ENCODE measurements around the gene SDR9C7.

DNA sequence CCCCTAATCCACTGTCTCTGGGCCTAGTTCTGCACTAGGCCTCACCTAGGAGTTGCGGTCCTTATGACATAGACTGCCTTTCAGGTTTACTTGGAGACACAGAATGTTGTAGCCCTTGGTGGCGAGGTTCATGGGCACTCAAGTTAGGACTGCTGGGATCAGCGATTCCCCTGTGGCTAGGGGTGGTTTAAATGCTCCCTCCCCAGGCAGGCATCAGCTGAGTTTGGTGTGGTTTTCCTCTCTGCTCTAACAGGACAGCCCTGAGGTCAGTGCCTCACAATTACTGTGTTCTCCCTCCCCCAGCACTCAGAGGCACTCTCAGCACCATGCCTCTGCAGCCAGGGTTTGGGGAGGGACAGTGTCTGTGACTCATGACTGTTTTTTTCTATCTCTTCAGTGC is 45.4 kb upstream of the SDR9C7 start:
- TF ChIP-seq, protein P1, sequence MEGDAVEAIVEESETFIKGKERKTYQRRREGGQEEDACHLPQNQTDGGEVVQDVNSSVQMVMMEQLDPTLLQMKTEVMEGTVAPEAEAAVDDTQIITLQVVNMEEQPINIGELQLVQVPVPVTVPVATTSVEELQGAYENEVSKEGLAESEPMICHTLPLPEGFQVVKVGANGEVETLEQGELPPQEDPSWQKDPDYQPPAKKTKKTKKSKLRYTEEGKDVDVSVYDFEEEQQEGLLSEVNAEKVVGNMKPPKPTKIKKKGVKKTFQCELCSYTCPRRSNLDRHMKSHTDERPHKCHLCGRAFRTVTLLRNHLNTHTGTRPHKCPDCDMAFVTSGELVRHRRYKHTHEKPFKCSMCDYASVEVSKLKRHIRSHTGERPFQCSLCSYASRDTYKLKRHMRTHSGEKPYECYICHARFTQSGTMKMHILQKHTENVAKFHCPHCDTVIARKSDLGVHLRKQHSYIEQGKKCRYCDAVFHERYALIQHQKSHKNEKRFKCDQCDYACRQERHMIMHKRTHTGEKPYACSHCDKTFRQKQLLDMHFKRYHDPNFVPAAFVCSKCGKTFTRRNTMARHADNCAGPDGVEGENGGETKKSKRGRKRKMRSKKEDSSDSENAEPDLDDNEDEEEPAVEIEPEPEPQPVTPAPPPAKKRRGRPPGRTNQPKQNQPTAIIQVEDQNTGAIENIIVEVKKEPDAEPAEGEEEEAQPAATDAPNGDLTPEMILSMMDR (conservative IDR thresholded peaks at IDR 0.05 in 1 of 2, IDR thresholded peaks at IDR 0.05 in 1 of 2; ENCODE audit: low read depth in 1 of 2, low read length in 2 of 2) = no peak
- no peak for TF ChIP-seq EZH2 (IDR thresholded peaks at IDR 0.05; ENCODE audit: low read length, missing control alignments)
